RCC 7860 (cell line): Measurements from ENCODE around the gene CISH.
A peak's percentile ranks its signal among the peaks of the same experiment; 100 is the strongest.

Experiments
- DNase-seq: peaks from one replicate; pipeline ENCODE4 v3.0.0-alpha.2; 2015; ENCODE audit warnings: low spot score
- FAIRE-seq: peaks from 2 replicates; lab custom pipeline; 2012; peaks lifted over from hg19 to GRCh38; lab: Jason Lieb, UNC

The CISH gene

GRCh38 chr3:50615190-50615589 lies 3.6 kb upstream of the CISH start:
- DNase-seq (no peak), FAIRE-seq (no peak)

- DNase-seq (no peak), FAIRE-seq (no peak)
Measured at GRCh38 chr3:50612970-50613846, 1.6 kb upstream of the CISH start.

GRCh38 chr3:50612234-50612882 lies 784 bp upstream of the CISH start:
- FAIRE-seq (no peak), DNase-seq (no peak)

GRCh38 chr3:50610992-50611463 lies 546 bp downstream of the CISH start:
- DNase-seq (no peak), FAIRE-seq (no peak)

- DNase-seq (no peak), FAIRE-seq (no peak)
Measured at GRCh38 chr3:50610181-50610971, 1.2 kb downstream of the CISH start.

GRCh38 chr3:50609763-50610085 lies 1.9 kb downstream of the CISH start:
- no peak for DNase-seq
- no peak for FAIRE-seq

GRCh38 chr3:50609071-50609762 lies 2.4 kb downstream of the CISH start:
- FAIRE-seq (no peak), DNase-seq (no peak)

GRCh38 chr3:50608278-50608677 lies 3.3 kb downstream of the CISH start:
- FAIRE-seq = no peak

GRCh38 chr3:50607271-50608091 lies 4.1 kb downstream of the CISH start:
- no peak for DNase-seq
- FAIRE-seq = no peak

More at GRCh38 chr3:50608278-50608677, 3.3 kb downstream of the CISH start:
- no peak for DNase-seq

- FAIRE-seq = no peak
- DNase-seq = no peak
Measured at GRCh38 chr3:50606596-50606995, 5.0 kb downstream of the CISH start.

GRCh38 chr3:50605901-50606326 lies 5.7 kb downstream of the CISH start:
- FAIRE-seq = no peak
- no peak for DNase-seq

- DNase-seq (no peak), FAIRE-seq (no peak)
Measured at GRCh38 chr3:50604628-50605588, 6.7 kb downstream of the CISH start.

GRCh38 chr3:50604110-50604621 lies 7.4 kb downstream of the CISH start:
- FAIRE-seq = no peak

GRCh38 chr3:50603261-50604109 lies 8.1 kb downstream of the CISH start:
- DNase-seq (no peak), FAIRE-seq (no peak)

More at GRCh38 chr3:50604110-50604621, 7.4 kb downstream of the CISH start:
- no peak for DNase-seq

- FAIRE-seq (no peak), DNase-seq (no peak)
Measured at GRCh38 chr3:50602595-50603191, 8.9 kb downstream of the CISH start.

GRCh38 chr3:50600841-50601591 lies 10.6 kb downstream of the CISH start:
- FAIRE-seq = peak; percentile 90
- DNase-seq = peak; percentile 90
